Measurements from ENCODE around the gene FLVCR1.
"Not testable (repeated sequence)": the region's sequence is repeated elsewhere in the genome, so short reads cannot be mapped to it uniquely, and the experiment has no call there.

The FLVCR1 gene

DNA sequence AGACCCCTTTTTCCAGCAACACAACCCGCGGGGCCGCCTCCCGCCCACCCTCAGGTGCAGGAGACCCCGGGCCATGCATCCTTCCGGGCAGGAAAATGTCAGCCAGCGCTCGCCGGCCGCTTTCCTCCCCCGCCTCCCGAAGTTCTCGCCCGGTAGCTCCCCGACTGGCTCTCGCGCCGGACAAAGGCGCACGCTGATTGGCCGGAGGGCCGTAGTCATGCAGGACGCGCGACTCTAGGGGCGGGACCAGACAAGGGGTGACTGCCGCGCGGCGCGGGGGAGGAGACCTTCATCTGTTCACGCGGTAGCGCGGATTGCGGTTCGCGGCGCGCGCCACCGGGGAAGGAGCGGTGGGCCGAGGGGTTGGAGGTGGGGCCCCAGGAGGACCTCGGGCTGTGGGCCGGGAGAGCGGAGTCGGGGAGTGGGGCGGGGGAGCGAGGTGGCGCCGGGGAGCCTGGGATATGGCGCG, at the start of gene FLVCR1:
TSS of gene FLVCR1 (plus strand) at position 284 of the 469 bp plus-strand sequence. CDS start at position 462, 178 bp downstream.
- peak; percentile 95 for DNase-seq

DNA sequence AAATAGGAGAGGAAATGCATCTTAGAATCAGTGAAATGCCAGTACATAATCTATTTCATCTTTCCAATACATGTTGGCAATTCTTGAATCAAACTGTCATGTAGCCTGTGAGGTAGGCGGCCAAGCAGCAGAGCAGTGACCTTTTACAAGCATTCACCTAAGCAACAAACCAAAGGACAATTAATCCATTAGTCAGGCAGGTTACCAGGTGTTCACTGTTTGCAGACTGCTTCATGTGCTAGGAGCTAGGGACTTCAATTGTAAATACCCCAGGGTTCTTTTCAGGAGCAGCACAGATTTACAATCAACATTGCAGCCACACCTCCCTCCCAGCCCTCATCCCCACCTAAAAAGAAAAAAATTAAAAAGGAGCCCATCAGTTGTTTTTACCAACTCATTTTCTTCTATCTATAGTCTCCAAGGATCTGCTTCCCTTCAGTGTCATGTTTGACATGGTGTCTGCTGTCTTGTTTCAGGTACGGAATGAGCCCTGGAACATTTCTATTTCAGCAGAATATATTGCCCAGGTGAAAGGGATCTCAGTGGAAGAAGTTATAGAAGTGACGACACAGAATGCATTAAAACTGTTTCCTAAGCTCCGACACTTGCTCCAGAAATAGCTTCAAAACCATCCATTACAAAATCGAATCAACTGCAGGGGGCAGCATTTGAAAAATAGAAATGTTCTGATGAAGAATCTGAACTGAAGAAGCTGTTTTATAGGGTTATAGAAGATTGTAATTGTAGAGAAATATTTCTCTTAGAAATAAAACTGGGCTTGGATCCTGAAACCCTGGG, 43.3 kb upstream of the FLVCR1 start:
- DNase-seq, result no peak

DNA sequence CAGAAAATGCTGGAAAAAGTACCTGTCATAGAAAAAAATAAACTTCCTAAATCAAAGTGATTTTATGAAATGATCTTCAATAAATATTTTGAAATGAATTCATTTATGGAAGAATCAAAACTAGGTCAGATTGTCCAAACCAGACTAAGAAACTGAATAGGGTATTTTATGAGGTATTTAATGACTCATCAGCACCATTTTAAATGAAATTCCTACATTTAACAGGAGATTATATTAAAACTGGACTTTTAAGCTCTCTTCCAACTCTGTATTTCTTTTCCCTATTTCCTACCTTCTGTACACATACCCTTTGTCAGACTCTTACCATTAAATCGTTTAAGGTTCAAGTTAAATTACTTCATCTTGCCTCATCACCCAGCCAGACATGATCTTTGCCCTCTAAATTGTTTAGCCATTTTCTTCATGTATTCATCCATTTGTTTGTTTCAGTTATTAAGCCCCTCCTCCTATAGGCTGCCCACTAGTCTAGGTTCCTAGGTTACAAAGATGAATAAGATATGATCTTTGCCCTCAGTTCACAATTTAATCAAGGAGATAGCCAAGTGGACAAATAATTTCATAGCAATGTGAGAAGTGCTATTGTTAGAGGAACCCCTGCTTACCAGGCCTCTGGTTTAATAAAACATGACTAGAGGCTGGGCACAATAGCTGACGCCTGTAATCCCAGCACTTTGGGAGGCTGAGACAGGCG, 41.4 kb upstream of the FLVCR1 start:
- DNase-seq, result no peak

DNA sequence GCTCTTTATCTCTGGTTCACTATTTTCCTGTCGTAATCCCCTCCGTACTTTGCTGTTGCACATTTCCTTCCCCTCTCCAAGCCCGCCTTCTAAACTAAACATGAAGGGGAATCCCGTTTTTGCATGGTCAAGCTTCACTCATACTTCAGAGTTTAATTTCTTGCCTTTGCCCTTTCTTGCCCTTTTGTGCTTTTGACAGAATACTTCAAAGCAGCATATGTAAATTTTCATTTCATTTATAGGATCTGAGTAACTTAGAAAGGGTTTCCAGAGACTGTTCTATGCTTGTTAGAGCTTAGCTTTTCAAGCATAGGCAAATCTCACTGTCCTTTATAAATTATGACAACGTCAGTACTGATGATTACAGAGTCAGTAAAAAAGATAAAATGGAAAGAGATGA, 38.3 kb upstream of the FLVCR1 start:
- DNase-seq, result no peak

DNA sequence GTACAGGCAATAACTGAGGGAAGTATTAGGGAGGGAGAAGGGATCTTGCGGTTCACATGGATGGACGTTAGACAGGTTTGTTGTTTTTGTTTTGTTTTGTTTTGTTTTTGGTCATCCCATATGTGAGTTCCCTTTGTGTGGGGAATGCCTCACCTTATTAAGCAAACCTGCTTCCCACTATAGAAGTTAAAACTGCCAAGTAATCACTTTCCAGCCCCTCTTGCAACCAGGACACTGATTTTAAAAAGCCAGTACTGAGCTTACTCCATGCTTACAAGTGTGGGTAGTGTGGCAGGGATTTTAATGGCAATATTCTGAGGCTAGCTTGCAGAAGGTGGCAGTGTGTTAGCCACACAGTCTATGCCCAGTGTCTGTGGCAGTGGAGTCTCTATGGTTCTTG, 37.1 kb upstream of the FLVCR1 start:
- no peak for DNase-seq

DNA sequence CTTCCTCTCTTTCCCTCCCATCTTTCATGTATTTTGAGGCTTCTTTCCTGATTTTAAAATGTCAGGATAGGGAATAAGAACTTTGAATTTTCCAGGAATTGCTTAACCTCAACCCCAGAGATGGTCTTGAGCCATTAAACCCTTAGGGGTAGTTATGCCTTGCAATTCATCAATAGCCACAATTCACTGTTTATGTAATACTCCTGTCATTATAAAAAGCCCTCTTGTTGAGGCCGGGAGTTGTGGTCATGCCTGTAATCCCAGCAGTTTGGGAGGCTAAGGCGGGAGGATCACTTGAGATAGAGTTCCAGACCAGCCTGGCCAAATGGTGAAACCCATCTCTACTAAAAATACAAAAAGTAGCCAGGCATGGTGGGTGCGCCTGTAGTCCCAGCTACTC, 35.1 kb upstream of the FLVCR1 start:
- DNase-seq, result no peak

DNA sequence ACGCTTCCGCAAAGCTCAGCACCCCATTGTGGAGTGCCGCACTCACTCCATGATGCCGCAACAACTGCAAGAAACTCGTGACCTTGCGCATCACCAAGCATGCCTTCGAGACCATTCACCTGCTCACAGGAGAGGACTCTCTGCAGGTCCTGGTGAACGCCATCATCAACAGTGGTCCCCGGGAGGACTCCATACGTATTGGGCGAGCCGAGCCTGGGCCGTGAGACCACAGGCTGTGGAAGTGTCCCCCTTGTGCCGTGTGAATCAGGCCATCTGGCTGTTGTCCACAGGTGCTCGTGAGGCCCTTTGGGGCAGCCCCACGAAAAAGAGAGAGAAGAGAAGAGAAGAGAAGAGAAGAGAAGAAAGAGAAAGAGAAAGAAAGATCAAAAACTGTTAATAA, 33.9 kb upstream of the FLVCR1 start:
- DNase-seq, result no peak

DNA sequence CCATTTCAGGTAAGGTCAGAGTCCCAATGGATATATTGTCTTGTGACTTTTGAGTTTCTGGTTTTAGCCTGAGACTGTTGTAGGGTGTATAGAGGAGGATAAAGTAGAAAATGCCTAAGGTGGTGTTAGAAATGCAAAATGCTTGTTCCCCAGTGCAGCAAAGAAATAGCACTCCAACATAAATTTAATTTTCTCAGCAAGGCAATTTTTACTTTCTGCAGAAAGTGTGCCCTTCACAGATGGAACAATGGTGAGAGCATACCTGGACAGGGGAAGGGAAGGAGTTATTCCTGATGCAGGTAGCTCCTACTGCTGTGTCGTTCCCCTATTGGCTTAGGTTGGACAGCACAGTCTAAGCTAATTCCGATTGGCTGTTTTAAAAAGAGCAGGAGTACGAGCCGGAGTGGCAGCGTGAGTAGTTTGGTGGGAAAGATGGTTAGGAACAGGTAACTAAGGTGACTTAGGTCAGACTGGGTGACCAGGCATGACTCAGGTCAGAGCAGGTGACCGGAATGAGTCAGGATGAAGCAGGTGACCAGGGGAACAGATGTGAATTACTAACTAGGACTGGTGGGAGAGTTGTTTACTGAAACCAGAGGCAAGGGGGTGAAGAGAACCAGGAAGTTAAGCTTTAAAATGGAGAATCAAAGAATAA, 32.1 kb upstream of the FLVCR1 start:
- no peak for DNase-seq

DNA sequence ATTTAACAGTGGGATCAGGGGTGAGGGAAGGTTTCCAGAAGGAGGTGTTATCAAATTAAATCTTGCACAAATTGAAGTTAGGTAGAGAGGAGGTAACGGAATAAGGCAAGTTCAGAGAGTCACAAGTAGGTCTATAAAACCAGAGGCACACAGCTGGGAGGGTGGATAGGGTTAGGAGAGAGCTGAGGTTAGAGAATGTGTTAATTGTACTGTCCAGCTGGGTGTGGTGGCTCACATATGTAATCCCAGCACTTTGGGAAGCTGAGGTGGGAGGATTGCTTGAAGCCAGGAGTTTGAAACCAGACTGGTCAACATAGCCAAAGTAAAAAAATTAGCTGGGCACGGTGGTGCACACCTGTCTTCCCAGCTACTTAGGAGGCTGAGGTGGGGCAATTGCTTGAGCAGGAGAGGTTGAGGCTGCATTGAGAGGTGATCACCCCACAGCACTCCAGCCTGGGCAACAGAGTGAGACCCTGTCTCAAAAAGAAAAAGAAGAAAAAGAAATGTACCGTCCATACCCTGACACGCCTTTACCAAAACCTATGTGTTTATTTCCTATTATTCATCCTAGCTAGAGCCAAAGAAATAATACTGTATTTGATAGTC, 30.8 kb upstream of the FLVCR1 start:
- no peak for DNase-seq

DNA sequence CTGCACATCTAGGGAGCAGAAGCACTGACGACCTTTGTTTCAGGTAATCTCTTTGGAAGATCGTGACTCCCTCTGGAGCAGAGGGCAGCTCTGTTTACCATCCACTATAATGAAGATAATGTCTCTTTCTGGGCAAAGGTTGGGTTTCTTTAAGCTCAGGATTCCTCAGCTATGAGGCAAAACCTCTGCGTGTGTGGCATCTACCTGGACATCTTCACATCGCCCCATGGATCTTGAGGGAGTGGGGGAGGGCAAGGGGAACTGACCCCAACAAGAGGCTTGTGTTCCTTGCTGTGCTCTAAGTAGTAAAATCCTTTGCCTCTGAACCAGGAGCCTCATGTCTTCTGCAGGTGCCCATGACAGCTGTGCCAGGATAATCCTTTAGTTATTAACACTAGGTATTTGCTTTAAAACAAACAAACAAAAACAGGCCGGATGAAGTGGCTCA, 30.2 kb upstream of the FLVCR1 start:
- DNase-seq, result no peak

DNA sequence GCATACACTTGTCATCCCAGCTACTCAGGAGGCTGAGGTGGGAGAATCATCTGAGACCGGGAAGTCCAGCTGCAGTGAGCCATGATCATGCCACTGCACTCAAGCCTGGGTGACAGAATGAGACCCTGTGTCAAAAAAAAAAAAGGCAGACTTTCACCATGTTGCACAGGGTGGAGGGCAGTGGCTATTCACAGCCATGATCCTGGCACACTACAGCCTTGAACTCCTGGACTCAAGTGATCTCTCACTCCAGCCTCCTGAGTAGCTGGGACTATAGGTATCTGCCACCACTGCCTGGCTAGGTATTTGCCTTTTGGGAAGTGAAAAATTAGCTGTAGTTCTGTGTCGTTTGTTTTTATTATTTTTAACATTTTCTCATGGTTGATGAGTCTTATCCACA, 29.7 kb upstream of the FLVCR1 start:
- no peak for DNase-seq

DNA sequence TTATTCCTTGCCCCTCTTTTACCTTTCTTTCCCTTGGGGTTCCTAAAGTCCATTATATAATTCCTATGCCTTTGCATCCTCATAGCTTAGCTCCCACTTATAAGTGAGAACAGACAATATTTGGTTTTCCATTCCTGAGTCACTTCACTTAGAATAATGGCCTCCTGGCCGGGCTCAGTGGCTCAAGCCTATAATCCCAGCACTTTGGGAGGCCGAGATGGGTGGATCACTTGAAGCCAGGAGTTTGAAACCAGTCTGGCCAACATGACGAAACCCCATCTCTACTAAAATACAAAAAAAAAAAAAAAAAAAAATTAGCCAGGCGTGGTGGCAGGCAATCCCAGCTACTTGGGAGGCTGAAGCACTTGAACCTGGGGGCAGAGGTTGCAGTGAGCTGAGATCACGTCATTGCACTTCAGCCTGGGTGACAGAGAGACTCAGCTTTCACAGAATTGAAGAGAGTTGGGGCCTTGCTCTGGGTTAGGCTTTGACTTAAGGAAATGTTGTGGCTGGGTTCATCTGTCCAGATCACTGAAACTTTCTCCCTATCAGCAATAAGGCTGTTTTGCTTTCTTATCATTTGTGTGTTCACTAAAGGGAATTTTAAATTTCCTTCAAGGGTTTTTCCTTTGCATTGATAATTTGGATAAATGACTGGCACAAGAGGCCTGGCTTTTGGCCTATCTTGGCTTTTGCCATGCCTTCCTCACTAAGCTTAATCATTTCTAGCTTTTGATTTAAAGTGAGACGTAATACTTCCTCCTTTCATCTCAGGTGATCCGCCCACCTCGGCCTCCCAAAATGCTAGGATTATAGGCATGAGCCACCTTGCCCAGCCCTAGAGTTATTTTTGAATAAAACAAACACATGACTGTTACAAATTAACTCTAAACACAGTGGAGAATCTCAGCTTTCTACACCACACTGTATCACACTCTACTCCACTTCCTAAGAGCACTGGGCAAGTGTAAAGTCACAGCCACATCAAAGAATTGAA, 24.6 kb upstream of the FLVCR1 start:
- not testable (repeated sequence) for DNase-seq

DNA sequence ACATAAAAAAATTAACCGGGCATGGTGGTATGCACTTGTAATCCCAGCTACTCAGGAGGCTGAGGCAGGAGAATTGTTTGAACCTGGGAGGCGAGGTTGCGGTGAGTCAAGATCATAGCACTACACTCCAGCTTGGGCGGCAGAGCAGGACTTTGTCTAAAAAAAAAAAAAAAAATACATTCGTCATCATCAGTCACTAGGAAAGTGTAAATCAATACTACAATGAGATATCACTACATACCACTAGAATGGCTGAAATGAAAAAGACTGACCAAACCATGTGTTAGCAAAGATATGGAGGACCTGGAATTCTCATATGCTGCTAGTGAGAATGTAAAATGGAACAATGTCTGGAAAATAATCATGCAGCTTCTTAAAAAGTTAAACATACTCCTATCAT, 19.9 kb upstream of the FLVCR1 start:
- no peak for DNase-seq

DNA sequence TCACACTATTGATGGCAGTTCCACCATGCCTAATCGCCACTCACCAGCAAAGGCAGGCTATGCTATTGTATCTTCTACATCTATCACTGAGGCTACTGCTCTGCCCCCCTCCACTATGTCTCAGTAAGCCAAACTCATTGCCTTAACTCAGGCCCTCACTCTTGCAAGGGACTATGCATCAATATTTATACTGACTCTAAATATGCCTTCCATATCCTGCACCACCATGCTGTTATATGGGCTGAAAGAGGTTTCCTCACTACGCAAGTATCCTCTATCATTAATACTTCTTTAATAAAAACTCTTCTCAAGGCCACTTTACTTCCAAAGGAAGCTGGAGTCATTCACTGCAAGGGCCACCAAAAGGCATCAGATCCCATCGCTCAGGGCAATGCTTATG, 13.6 kb upstream of the FLVCR1 start:
- DNase-seq, result not testable (repeated sequence)

DNA sequence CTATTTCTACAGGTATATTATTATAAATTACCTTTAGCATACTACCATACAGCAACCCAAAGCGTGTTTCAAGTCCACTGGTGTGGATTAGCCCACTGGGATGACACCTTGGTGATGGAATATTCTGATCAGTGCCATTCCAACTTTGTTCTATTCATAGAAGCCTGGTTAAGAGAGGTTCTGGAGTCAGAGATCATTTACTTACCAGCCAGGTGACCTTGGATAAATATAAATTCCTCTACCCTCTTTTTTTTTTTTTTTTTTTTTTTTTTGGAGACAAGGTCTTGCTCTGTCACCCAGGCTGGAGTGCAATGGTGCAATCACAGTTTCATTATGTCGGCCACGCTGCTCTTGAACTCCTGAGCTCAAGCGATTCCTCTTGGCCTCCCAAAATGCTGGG, 10.5 kb upstream of the FLVCR1 start, which contains the start of gene SPATA45:
TSS of gene SPATA45 (minus strand) at position 101 of the 400 bp plus-strand sequence. CDS start 11,500 bp downstream, outside the sequence.
- no peak for DNase-seq

DNA sequence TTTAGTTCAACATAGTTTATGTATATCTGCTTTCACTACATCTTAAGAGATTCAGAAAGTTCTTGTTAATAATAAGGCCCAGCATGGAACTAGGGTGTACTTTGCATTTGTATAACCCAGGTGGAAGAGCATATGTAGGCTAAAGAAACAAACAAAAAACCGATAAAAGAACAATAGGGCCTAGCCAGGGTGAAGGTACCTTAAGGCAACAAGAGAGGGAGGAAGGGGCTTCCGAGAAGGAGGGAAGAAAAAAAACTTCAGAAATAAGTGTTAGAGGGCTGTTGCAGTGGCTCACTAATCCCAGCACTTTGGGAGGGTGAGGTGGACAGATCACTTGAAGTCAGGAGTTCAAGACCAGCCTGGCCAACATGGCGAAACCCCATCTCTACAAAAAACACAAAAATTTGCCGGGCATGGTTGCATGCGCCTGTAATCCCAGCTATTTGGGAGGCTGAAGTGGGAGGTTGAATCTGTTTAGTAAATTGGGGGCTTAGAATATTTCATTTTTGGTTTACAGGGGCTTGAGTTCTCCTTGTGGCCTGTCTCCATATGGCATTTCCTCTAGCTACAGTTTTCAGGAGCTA, 5.9 kb upstream of the FLVCR1 start:
- DNase-seq, result no peak

DNA sequence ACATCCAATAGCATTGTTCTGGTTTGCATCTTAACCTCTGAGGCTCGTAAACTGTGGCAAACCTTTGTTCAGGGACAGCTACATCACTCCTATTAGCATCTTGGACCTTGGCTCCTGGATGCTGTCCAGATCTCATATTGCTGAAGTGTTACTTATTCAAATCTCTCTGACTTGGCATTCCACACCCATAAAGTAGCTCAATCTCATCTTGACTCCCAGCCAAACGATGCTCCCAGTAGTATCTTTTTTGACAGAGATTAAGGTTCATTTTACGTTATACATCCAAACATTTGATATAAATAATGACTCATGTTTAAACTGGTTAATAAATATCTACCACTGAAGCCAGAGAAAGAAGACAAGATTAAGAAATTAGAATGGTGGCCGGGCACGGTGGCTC, 4.4 kb upstream of the FLVCR1 start:
- no peak for DNase-seq

DNA sequence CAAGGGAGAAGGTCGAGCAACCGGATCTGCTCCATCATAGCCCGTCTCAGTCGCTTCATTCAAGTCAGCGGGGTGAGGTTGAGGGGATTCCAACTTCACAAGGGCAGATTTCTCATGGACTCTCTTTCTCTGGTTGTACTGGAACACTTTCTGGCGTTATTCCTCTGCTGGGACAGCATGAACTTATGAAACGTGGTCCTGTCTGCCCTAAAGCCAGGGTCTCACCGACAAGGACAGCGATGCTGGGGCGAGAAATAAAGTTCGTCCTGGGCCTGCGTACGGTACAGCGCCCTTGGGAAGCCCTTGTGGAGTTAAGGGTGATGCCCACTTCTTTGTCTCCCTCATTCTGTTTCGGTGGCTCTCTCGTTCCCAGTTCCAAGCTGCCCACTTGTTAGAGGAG, 1.3 kb upstream of the FLVCR1 start:
- DNase-seq, result no peak

DNA sequence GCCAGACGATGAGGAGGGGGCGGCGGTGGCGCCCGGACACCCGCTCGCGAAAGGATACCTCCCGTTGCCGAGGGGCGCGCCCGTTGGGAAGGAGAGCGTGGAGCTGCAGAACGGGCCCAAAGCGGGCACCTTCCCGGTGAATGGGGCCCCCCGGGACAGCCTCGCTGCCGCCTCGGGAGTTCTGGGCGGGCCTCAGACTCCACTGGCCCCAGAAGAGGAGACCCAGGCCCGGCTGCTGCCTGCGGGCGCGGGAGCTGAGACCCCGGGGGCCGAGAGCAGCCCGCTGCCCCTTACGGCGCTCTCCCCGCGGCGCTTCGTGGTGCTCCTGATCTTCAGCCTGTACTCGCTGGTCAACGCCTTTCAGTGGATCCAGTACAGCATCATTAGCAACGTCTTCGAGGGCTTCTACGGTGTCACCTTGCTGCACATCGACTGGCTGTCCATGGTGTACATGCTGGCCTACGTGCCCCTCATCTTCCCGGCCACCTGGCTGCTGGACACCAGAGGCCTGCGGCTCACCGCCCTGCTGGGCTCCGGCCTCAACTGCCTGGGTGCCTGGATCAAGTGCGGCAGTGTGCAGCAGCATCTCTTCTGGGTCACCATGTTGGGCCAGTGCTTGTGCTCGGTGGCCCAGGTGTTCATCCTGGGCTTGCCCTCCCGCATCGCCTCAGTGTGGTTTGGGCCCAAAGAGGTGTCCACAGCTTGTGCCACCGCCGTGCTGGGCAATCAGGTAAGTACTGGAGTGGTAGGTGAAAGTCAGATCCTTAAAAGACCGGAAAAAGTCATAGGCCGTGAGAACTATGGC, 588 bp downstream of the FLVCR1 start:
- no peak for DNase-seq

All from activated CD4-positive, CD25-positive, alpha-beta regulatory T cell treated with anti-CD3 and anti-CD28 coated beads, Interleukin-2, amount 50 U/mL, for 72 hours (primary cell).